Adipose tissue (tissue), 3 donors: ENCODE results near the gene GSKIP. TPM values are rescaled to one million over a fixed set of nuclear protein-coding genes. Genes with fewer than 3 reads are reported as not detected.
"Not testable (repeated sequence)": the region's sequence is repeated elsewhere in the genome, so short reads cannot be mapped to it uniquely, and the experiment has no call there.

Experiments
- H3K27ac ChIP-seq: one replicate; pipeline ENCODE4 v1.5.1; 2013; ENCODE audit warnings: low read depth, low read length
- WGBS, 3 donors: extraction: QIAGEN DNeasy Blood & Tissue Kit; methylation state at CpG; one replicate each; pipeline ENCODE4 v1.1.7; 2013; 5-methylcytosine and 5-hydroxymethylcytosine counted together
- polyA plus RNA-seq, 3 donors: library from polyadenylated mRNA; stranded (reverse); fragments of 200-250 nt; gene quantifications; one replicate each; pipeline ENCODE4 v1.2.3, GENCODE V29; 2013
- donor health status: healthy with polysubstance abuse.
- donor health status: Bipolar disorder and iron deficiency.
- donor health status: healthy.

The GSKIP gene
- polyA plus RNA-seq = 10 to 100 TPM in 2 of 3 donors, 1 to 10 TPM in 1; 6.2 to 17.3 (median 13.4) TPM

- 0 to 1% (median 0%) methylated on average over 76 to 92 of the region's 92 CpGs for WGBS, 3 donors
- H3K27ac ChIP-seq = peak within 1 kb of the TSS; percentile 90
Measured at GRCh38 chr14:96362965-96363750, at the start of gene GSKIP, which contains the start of gene ATG2B. GSKIP (plus strand) TSS chr14:96363526; CDS start chr14:96382248, 18,722 bp downstream. ATG2B (minus strand) TSS chr14:96363341; CDS start chr14:96362976, 365 bp downstream.

GRCh38 chr14:96316087-96316486 is 47.2 kb upstream of the GSKIP start:
- WGBS, 3 donors = 86 to 99% (median 87%) methylated on average over 3 of the region's 3 CpGs
- H3K27ac ChIP-seq = no peak overlapping the region

DNA sequence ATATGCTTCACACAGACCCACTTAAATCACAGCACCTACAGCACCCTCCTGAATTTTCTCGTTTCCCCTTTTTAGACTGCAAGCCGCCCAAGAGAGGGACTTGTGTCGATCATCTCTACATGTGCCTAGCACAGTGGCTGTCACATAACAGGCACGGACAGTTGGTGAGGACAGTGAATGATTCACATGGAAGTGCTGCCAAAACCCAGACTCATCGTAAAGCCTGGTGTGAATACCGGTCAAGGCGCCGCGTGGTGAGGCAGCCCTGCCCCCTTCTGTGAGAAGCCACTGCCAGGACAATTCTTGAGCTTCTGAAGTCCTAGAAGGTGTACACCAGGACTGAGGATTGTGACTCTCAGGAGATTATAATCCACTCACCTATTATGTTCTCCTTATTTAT is 44.5 kb upstream of the GSKIP start:
- 90 to 93% (median 91%) methylated on average over 9 of the region's 9 CpGs for WGBS, 3 donors
- H3K27ac ChIP-seq = no peak overlapping the region

GRCh38 chr14:96320605-96321004 is 42.7 kb upstream of the GSKIP start:
- H3K27ac ChIP-seq = no peak overlapping the region
- 86 to 92% (median 90%) methylated on average over 1 of the region's 1 CpG for WGBS, 3 donors

GRCh38 chr14:96324219-96324618 is 39.1 kb upstream of the GSKIP start:
- 91 to 97% (median 93%) methylated on average over 7 of the region's 7 CpGs for WGBS, 3 donors
- no peak overlapping the region for H3K27ac ChIP-seq

DNA sequence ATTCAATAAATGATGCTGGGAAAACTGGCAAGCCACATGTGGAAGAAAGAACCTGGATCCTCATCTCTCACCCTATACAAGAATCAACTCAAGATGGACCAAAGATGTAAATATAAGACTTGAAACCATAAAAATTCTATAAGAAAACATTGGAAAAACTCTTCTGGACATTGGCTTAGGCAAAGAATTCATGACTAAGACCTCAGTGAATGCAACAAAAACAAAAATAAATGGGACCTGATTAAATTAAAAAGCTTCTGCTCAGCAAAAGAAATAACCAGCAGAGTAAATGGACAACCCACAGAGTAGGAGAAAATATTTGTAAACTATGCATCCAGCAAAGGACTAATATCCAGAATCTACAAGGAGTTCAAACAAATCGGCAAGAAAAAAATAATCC is 24.8 kb upstream of the GSKIP start:
- WGBS, 3 donors = 97 to 100% (median 100%) methylated on average over 1 of the region's 1 CpG
- H3K27ac ChIP-seq = no peak overlapping the region

GRCh38 chr14:96341323-96341722 is 22.0 kb upstream of the GSKIP start:
- 75 to 85% (median 78%) methylated on average over 3 of the region's 3 CpGs for WGBS, 3 donors
- no peak overlapping the region for H3K27ac ChIP-seq

DNA sequence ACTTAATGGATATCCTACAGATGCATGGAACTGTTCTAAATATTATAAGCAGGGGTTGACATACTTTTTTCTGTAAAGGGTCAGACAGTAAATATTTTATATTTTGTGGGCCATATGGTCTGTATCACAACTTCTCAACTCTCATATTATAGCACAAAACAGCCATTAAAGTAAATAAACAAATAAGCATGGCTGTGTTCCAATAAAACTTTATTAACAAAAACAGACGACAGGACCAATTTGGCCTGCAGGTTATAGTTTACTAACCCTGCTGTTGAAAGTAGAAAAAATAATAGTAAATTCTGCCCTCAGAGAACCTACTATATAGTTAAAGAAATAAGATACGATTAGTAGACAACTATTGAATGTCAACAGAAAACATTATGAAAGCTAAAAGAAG is 17.7 kb upstream of the GSKIP start:
- no peak overlapping the region for H3K27ac ChIP-seq
- WGBS, 3 donors = 74 to 95% (median 93%) methylated on average over 2 of the region's 2 CpGs

DNA sequence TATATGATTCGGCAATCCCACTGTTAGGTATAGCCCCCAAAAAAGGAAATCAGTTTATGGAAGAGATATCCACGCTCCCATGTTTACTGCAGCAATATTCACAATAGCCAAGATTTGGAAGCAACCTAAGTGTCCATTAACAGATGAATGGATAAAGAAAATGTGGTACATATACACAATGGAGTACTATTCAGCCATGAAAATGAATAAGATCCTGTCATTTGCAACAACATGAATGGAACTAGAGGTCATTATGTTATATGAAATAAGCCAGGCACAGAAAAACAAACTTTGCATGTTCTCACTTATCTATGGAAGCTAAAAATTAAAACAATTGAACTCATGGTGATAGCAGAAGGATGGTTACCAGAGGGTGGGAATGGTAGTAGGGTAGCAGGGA is 15.4 kb upstream of the GSKIP start:
- H3K27ac ChIP-seq = not testable (repeated sequence)
- 97% methylated on average over 2 of the region's 2 CpGs for WGBS, 3 donors

DNA sequence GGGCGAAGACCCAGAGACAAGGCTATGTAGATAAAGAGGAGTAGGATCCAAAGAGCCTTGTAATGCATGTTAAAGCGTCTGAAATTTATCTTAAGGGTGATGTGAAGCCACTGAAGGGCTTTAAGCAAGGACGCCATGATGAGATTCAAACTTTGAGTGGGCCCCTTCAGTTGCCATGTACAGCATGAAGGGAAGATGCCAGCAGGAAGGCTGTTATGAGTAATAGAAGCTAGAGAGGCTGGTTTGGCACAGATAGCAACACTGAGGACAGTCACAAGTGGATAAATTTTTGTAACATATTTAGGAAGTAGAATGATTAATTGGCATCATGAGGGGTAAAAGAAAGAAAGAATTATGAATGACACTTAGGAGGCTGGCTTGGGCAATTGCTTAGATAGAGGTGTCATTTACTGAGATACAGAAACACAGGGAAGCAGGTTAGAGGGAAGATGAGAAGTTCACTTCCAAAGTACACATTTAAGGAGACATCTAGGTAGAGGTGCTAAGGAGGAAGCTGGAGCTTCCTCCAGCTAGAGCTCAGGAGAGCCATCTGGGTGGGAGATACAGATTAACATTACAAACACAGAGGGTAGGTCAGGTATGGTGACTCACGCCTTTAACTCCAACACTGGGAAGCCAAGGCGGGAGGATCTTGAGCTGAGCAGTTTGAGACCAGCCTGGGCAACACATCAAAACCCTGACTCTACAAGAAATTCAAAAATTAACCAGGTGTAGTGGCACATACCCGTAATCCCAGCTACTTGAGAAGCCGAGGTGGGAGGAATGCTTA is 13.8 kb upstream of the GSKIP start:
- H3K27ac ChIP-seq = no peak overlapping the region
- WGBS, 3 donors = 90 to 93% (median 91%) methylated on average over 7 of the region's 7 CpGs

GRCh38 chr14:96351986-96352385 is 11.3 kb upstream of the GSKIP start:
- WGBS, 3 donors = 70 to 94% (median 94%) methylated on average over 3 of the region's 3 CpGs
- H3K27ac ChIP-seq = no peak overlapping the region

DNA sequence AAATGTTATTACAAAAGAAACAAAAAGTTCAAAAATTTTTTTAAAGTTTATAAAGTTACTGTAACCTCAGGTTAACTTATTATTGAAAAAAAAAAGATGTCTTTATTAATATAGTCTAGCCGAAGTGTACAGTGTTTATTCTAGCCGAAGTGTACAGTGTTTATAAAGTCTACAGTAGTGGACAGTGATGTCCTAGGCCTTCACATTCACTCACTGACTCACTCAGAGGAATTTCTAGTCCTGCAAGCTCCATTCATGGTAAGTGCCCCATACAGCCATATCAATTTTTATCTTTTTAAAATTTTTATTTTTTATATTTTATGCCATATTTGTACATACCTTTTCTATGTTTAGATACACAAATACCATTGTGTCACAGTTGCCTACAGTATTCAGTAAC is 10.6 kb upstream of the GSKIP start:
- H3K27ac ChIP-seq = no peak overlapping the region
- WGBS, 3 donors = 38 to 91% (median 89%) methylated on average over 2 of the region's 2 CpGs

GRCh38 chr14:96354246-96354645 is 9.1 kb upstream of the GSKIP start:
- WGBS, 3 donors = 96 to 99% (median 97%) methylated on average over 4 of the region's 4 CpGs
- no peak overlapping the region for H3K27ac ChIP-seq

DNA sequence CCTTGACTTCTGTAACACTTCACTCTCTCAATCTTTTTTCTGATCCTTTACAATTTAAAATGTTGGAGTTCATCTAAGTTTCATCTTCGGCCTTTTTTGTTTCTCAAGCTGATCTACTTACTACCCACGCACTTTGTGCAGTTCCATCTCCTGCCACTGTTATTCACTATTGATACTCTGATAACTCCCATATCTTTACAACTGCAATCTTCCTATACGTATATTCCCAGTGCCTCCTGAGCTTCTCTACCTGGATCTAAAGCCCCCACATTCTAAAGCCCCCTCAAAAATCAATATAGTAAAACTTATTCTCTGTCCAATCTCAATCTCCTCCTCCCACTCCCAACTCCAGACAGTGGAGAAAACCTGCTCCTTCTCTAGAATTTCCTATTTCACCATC is 6.1 kb upstream of the GSKIP start:
- 74 to 92% (median 92%) methylated on average over 3 of the region's 3 CpGs for WGBS, 3 donors
- no peak overlapping the region for H3K27ac ChIP-seq

DNA sequence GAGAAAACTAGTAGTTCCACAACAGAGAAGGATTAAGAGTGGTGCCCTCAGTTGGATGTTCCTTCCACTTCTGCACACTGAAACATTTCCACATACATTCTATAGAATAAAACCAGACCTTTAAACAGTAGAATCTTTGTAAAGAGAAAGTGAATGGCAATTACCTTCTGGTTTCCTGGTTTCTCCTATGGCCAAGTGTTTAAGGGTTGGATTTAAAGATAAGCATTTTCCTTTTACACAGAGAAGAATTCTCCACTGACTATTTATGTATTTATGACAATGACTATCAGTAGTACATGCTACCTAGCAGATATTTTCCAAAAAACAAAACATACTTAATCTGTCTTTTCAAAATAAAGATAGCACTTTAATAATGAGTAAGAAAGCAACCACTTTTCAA is 3.4 kb upstream of the GSKIP start:
- H3K27ac ChIP-seq = no peak overlapping the region

DNA sequence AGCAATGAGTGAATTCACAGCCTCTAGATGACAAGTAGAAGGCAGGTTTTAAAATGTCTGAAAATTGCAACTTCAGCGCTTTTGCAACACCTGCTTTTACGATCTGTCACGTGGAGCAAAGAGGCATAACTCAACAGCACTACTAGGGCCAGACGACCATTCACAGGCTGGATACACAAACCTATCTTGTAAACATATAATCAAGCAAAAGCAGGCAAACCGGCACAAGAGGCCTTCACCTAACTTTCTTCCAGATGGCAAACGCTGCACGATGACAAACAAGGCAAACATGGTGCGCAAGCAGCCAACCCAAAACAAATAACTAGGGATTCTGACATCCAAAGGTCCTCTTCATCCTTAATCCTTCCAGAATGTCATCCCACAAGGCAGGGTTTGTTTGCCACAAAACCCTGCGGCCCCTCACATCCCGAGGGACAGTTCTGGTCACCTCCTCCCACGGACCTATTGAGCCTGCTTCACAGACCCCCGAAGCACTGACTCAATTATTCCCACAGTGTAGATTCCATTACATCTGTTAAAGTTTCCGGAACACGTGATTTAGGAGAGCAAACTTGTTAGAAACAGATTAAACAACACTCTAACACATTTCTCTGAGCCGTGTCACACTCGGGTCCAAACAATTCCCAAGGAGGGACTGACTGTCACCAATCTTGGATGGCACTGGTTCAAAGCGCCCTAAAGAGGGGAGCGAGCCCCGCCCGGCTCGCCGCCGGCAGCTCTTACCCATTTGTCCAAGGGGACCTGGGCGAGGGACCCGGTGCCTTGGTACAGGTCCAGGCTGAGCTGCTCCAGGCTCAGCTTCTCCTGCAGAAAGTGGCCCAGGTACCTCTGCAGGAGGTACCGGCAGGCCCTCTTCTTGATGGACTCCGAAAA is 1.0 kb upstream of the GSKIP start:
- 0 to 2% (median 1%) methylated on average over 27 of the region's 27 CpGs for WGBS, 3 donors
- H3K27ac ChIP-seq = peak overlapping the region; percentile 90

DNA sequence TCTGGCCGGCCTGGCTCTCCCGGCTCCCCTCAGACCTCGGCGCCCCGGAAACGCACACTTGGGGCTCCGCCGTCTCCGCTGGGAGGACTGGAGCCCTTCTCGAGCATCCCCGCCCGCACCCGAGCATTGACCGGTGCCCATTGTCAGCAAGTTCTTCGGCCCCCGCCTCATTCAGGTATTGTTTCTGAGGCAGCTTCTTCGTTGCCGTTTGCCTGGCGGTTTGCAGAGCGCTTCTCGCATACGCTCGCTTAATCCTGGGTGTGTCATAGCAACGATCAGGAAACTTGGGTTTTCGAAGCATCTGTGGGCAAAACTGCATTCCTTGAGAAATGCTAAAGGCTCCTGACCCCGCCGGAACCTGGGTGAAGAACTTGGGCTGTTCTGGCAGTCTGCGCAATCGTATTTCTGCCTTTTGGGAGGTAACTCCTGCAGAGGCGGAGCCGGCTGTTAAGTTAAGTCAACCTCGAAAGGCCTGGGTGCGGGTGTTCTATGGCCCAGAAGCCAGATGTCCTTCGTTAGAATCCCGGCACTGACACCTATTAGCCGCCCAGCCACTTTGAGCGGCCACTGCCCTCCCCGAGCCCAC is 518 bp downstream of the GSKIP start:
- WGBS, 3 donors = 0 to 1% (median 1%) methylated on average over 38 of the region's 38 CpGs
- no peak overlapping the region for H3K27ac ChIP-seq

- 56 to 68% (median 63%) methylated on average over 1 of the region's 1 CpG for WGBS, 3 donors
- no peak overlapping the region for H3K27ac ChIP-seq
Measured at GRCh38 chr14:96364962-96365361, 1.6 kb downstream of the GSKIP start.
